Coronary artery (tissue), 2 donors: Measurements from ENCODE around the gene HOXB2.

Experiments
- DNase-seq: peaks from one replicate; pipeline ENCODE4 v3.0.0-alpha.2; 2017; ENCODE audit warnings: low spot score
- H3K27ac ChIP-seq, 2 donors: fragments of 200-600 bp; sonication (generic); one replicate each; pipeline ENCODE4 v1.5.1; 2016 to 2019
- H3K4me3 ChIP-seq: fragments of 200-600 bp; sonication (generic); 2 replicates; pipeline ENCODE4 v1.5.1; 2016; ENCODE audit warnings: mild to moderate bottlenecking, moderate library complexity
- CTCF ChIP-seq: fragments of 200-600 bp; sonication (generic); IDR thresholded peaks from one replicate; pipeline ENCODE4 v1.5.1; 2019; ENCODE audit warnings: antibody characterized with exemption

HOXB2 gene

GRCh38 chr17:48578616-48579470 lies 33.9 kb upstream of the HOXB2 start:
- Histone ChIP-seq H3K4me3 (peak overlapping the region; percentile 82), H3K27ac (peak overlapping the region; percentile 42 to 88)
- no peak for DNase-seq
- TF ChIP-seq CTCF: no peak

GRCh38 chr17:48577946-48578615 lies 33.2 kb upstream of the HOXB2 start, which contains the start of gene HOXB4:
HOXB4 (minus strand) TSS chr17:48578350; CDS start chr17:48578319, 31 bp downstream.
- H3K4me3 ChIP-seq: peak within 1 kb of the TSS; percentile 82
- DNase-seq: no peak
- H3K27ac ChIP-seq: peak within 1 kb of the TSS; percentile 42 to 88
- no peak for TF ChIP-seq CTCF

GRCh38 chr17:48577330-48577945 lies 32.5 kb upstream of the HOXB2 start:
- H3K4me3 ChIP-seq: peak overlapping the region; percentile 82
- peak overlapping the region; percentile 42 to 88 for H3K27ac ChIP-seq
- TF ChIP-seq CTCF: no peak
- DNase-seq: no peak

- Histone ChIP-seq H3K27ac (peak overlapping the region; percentile 38 to 88), H3K4me3 (peak overlapping the region; percentile 82)
- no peak for TF ChIP-seq CTCF
- DNase-seq: no peak
Measured at GRCh38 chr17:48576479-48577309, 31.8 kb upstream of the HOXB2 start.

- Histone ChIP-seq H3K27ac (peak overlapping the region; percentile 38 to 75), H3K4me3 (peak overlapping the region; percentile 82)
- no peak for DNase-seq
- TF ChIP-seq CTCF: no peak
Measured at GRCh38 chr17:48575673-48576478, 31.0 kb upstream of the HOXB2 start.
